ENCODE results near the gene BLOC1S4.

- no peak for TF ChIP-seq FOXM1 (IDR thresholded peaks at IDR 0.05; ENCODE audit: borderline replicate concordance)
- TF ChIP-seq ARNT (IDR thresholded peaks at IDR 0.05): no peak
- no peak for TF ChIP-seq FOXA1 (IDR thresholded peaks at IDR 0.05)
- no peak for TF ChIP-seq SP1 (IDR thresholded peaks at IDR 0.05)
These were observed 36.5 kb downstream of the BLOC1S4 start for GRCh38 chr4:6752486-6752829.
